ENCODE results near the gene MIER2.

Gene MIER2

DNA sequence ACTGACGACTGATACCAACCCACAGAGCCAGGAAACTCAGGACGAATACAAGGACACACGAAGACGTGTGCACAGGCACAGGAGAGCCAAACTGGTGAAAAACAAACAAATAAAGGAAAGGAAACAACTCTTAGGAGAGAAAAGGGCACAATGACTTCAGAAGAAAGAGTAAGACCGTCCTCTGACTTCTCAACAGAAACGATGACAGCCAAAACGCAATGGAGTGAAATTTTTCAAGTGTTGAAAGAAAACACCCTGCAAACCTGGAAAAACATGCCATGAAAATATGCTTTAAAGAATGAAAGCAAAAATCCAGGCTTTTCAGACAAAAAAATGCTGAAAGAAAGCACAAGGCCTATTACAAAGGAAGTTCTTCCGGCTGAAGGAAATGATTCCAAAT is 28.8 kb downstream of the MIER2 start:
- Histone ChIP-seq H3K36me3 (replicated peaks; ENCODE audit: insufficient read depth, low read length) (no peaks in the 10 kb centered on the region), H4K20me1 (ENCODE audit: insufficient read depth, low read length) (no peaks in the 10 kb centered on the region), H3K27ac (ENCODE audit: low read length) (no peak overlapping the region), H3K4me1 (ENCODE audit: low read length) (no peaks in the 10 kb centered on the region), H3K9me3 (replicated peaks; ENCODE audit: insufficient read depth, low read length) (no peaks in the 10 kb centered on the region), H3K9ac (ENCODE audit: low read length) (no peak overlapping the region), H3F3A (ENCODE audit: insufficient read depth, low read length) (no peaks in the 10 kb centered on the region), H3K79me2 (ENCODE audit: low read length) (no peaks in the 10 kb centered on the region), H3K9me2 (replicated peaks; ENCODE audit: insufficient read depth, low read length) (no peaks in the 10 kb centered on the region), H3K4me2 (ENCODE audit: low read depth, low read length) (no peak overlapping the region), H3K4me3 (ENCODE audit: low read length) (no peak overlapping the region), H3K27me3 (replicated peaks; ENCODE audit: insufficient read depth, low read length) (peaks cover 67% of the 10 kb centered on the region), H2AFZ (ENCODE audit: low read length) (no peak overlapping the region)
- DNase-seq: no peak
- TF ChIP-seq EZH2phosphoT487 (IDR thresholded peaks at IDR 0.05; ENCODE audit: low read length): no peak
- TF ChIP-seq, protein P1, sequence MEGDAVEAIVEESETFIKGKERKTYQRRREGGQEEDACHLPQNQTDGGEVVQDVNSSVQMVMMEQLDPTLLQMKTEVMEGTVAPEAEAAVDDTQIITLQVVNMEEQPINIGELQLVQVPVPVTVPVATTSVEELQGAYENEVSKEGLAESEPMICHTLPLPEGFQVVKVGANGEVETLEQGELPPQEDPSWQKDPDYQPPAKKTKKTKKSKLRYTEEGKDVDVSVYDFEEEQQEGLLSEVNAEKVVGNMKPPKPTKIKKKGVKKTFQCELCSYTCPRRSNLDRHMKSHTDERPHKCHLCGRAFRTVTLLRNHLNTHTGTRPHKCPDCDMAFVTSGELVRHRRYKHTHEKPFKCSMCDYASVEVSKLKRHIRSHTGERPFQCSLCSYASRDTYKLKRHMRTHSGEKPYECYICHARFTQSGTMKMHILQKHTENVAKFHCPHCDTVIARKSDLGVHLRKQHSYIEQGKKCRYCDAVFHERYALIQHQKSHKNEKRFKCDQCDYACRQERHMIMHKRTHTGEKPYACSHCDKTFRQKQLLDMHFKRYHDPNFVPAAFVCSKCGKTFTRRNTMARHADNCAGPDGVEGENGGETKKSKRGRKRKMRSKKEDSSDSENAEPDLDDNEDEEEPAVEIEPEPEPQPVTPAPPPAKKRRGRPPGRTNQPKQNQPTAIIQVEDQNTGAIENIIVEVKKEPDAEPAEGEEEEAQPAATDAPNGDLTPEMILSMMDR (IDR thresholded peaks at IDR 0.05; ENCODE audit: low read length): no peak
- TF ChIP-seq EZH2 (optimal IDR thresholded peaks at IDR 0.05; ENCODE audit: low read depth, low read length): no peak

DNA sequence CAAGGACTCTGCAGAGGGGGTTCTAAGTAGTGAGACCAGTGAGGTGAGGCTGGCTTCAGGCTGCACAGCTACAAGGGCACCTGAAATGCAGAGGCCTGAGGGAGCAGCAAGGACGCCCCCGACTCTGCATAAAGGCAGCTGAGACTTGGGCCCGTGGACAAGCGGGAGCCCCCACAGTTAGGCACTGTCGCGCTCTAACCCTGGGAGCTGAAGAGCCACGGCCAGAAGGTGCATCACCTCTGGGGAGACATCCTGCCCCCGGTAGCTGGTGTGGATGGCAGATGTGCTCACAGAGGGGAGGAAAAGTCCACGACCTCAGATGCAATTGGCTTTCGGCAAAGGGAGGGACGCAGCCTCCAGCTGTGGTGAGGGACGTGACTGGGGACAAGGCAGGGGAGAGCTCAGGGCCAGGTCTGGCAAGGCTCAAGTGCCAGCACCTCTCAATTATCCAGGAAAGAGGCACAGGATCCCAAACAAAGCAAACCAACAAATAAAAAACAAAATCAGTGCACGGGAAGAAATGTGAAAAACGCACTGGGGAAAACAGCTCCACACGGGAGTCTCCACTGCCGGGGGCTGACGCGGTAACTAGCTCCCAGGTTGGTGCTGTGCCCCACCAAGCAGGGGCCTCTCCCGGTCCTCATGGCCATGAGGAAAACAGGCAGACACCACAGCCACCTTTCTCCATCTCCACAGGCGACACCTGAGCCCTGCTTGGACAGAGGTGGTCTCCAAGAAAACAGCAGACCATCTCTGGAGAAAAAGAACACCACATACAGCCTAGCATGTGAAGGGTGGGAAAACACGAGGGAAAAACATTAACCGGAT is 30.4 kb downstream of the MIER2 start:
- Histone ChIP-seq H3K4me2 (ENCODE audit: low read depth, low read length) (no peak overlapping the region), H3K27ac (ENCODE audit: low read length) (no peak overlapping the region), H3K27me3 (replicated peaks; ENCODE audit: insufficient read depth, low read length) (peaks cover 62% of the 10 kb centered on the region), H3F3A (ENCODE audit: insufficient read depth, low read length) (no peaks in the 10 kb centered on the region), H3K9ac (ENCODE audit: low read length) (no peak overlapping the region), H3K4me1 (ENCODE audit: low read length) (no peaks in the 10 kb centered on the region), H3K4me3 (ENCODE audit: low read length) (no peak overlapping the region), H3K9me2 (replicated peaks; ENCODE audit: insufficient read depth, low read length) (no peaks in the 10 kb centered on the region), H4K20me1 (ENCODE audit: insufficient read depth, low read length) (no peaks in the 10 kb centered on the region), H2AFZ (ENCODE audit: low read length) (no peak overlapping the region), H3K36me3 (replicated peaks; ENCODE audit: insufficient read depth, low read length) (no peaks in the 10 kb centered on the region), H3K9me3 (replicated peaks; ENCODE audit: insufficient read depth, low read length) (no peaks in the 10 kb centered on the region), H3K79me2 (ENCODE audit: low read length) (no peaks in the 10 kb centered on the region)
- TF ChIP-seq, protein P1 (IDR thresholded peaks at IDR 0.05; ENCODE audit: low read length): no peak
- TF ChIP-seq EZH2phosphoT487 (IDR thresholded peaks at IDR 0.05; ENCODE audit: low read length) (no peak), EZH2 (optimal IDR thresholded peaks at IDR 0.05; ENCODE audit: low read depth, low read length) (no peak)
- DNase-seq: no peak

- Histone ChIP-seq H3K4me1 (ENCODE audit: low read length) (no peaks in the 10 kb centered on the region), H3K79me2 (ENCODE audit: low read length) (no peaks in the 10 kb centered on the region), H3K27me3 (replicated peaks; ENCODE audit: insufficient read depth, low read length) (peaks cover 59% of the 10 kb centered on the region), H3K36me3 (replicated peaks; ENCODE audit: insufficient read depth, low read length) (no peaks in the 10 kb centered on the region), H3K27ac (ENCODE audit: low read length) (no peak overlapping the region), H3K9me3 (replicated peaks; ENCODE audit: insufficient read depth, low read length) (no peaks in the 10 kb centered on the region), H3F3A (ENCODE audit: insufficient read depth, low read length) (no peaks in the 10 kb centered on the region), H3K4me3 (ENCODE audit: low read length) (no peak overlapping the region), H4K20me1 (ENCODE audit: insufficient read depth, low read length) (no peaks in the 10 kb centered on the region), H2AFZ (ENCODE audit: low read length) (no peak overlapping the region), H3K9ac (ENCODE audit: low read length) (no peak overlapping the region), H3K9me2 (replicated peaks; ENCODE audit: insufficient read depth, low read length) (no peaks in the 10 kb centered on the region), H3K4me2 (ENCODE audit: low read depth, low read length) (no peak overlapping the region)
- TF ChIP-seq EZH2phosphoT487 (IDR thresholded peaks at IDR 0.05; ENCODE audit: low read length) (no peak), EZH2 (optimal IDR thresholded peaks at IDR 0.05; ENCODE audit: low read depth, low read length) (no peak)
- no peak for DNase-seq
Observed at GRCh38 chr19:313169-313987, 31.2 kb downstream of the MIER2 start.

Measured in MM.1S (cell line).